K562 (cell line): Measurements from ENCODE around the gene PPOX. TPM values are rescaled to one million over a fixed set of nuclear protein-coding genes. Genes with fewer than 3 reads are reported as not detected.

Experiments
- ELF2 ChIP-seq: fragments of 250-450 bp; sonication (Bioruptor Pico); IDR thresholded peaks from 2 replicates; pipeline ENCODE4 v1.5.0; 2021; ENCODE audit warnings: mild to moderate bottlenecking
- EP400 ChIP-seq: fragments of 450-650 bp; IDR thresholded peaks from 2 replicates; pipeline ENCODE4 v1.6.1; 2017; ENCODE audit warnings: antibody characterized with exemption, mild to moderate bottlenecking, moderate library complexity
- HIVEP1 ChIP-seq: fragments of 250-450 bp; sonication (Bioruptor Pico); IDR thresholded peaks from 2 replicates; pipeline ENCODE4 v1.4.0; 2020; ENCODE audit warnings: mild to moderate bottlenecking
- KDM4B ChIP-seq, 2 experiments: fragments of 450-650 bp in 1 of 2; sonication (generic) in 1 of 2; IDR thresholded peaks; 2 replicates each; pipeline ENCODE4 v1.6.1; 2016 to 2017; ENCODE audit warnings: borderline replicate concordance in 2 of 2, antibody characterized with exemption in 1 of 2, low read depth in 1 of 2, mild to moderate bottlenecking in 1 of 2
- KLF13 ChIP-seq: fragments of 450-650 bp; IDR thresholded peaks from 2 replicates; pipeline ENCODE4 v1.6.1; 2016; ENCODE audit warnings: missing genetic modification characterization, low read depth, mild to moderate bottlenecking, missing compliant biosample characterization, moderate library complexity, borderline replicate concordance
- LCOR ChIP-seq: sonication (generic); formaldehyde crosslinking; IDR thresholded peaks from 2 replicates; pipeline ENCODE4 v1.8.0; 2022; ENCODE audit warnings: mild to moderate bottlenecking, missing genetic modification reagents
- RUNX1 ChIP-seq: sonication (generic); IDR thresholded peaks from 2 replicates; pipeline ENCODE4 v1.6.1; 2016; ENCODE audit warnings: antibody characterized with exemption, low read depth
- ZNF175 ChIP-seq: fragments of 200-800 bp; sonication (Bioruptor generic); IDR thresholded peaks from 2 replicates; pipeline ENCODE4 v1.6.1; 2016; ENCODE audit warnings: low read depth, mild to moderate bottlenecking, missing genetic modification characterization, missing compliant biosample characterization
- ZNF324 ChIP-seq: fragments of 250-450 bp; sonication (Bioruptor Pico); IDR thresholded peaks from 2 replicates; pipeline ENCODE4 v1.4.0; 2020; ENCODE audit warnings: mild to moderate bottlenecking
- ZNF586 ChIP-seq: fragments of 450-650 bp; formaldehyde crosslinking; conservative IDR thresholded peaks from 2 replicates; pipeline ENCODE4 v1.4.0; 2020; ENCODE audit warnings: mild to moderate bottlenecking, moderate library complexity
- ZNF707 ChIP-seq: fragments of 250-450 bp; sonication (Bioruptor Pico); conservative IDR thresholded peaks from 2 replicates; pipeline ENCODE4 v1.8.0; 2022; ENCODE audit warnings: inconsistent platforms, mild to moderate bottlenecking, moderate library complexity
- polyA plus RNA-seq, 8 experiments: library from polyadenylated mRNA; depleted of rRNA in 4 of 8; stranded (reverse) in 5 of 8; unstranded in 3 of 8; fragments of >200 nt; fragmentation: Nextera tagmentation in 2 of 8; fragmentation: Illumina TruSeq in 1 of 8; extraction: Ambion mirVana in 2 of 8; extraction: Trizol in 1 of 8; gene quantifications; 2 replicates each; pipeline versions ENCODE4 v1.2.1 to v1.2.3, GENCODE V29; 2011 to 2014; ENCODE audit warnings: inconsistent platforms in 1 of 8, missing spikeins in 1 of 8
- total RNA-seq, 7 experiments: library from RNA; depleted of rRNA in 6 of 7; stranded (reverse); fragments of >200 nt in 6 of 7; fragmentation: Illumina TruSeq in 2 of 7; extraction: Trizol in 2 of 7; gene quantifications; 2 replicates each; pipeline versions ENCODE4 v1.2.1 to v1.2.3, GENCODE V29; 2011 to 2021; ENCODE audit warnings: low replicate concordance in 1 of 7
- TF ChIP-seq, protein P1 (sequence below), 2 experiments: fragments of 450-650 bp; formaldehyde crosslinking in 1 of 2; IDR thresholded peaks; 2 replicates each; pipeline versions ENCODE4 v1.4.0 to v1.6.1; 2014 to 2020; ENCODE audit warnings: mild to moderate bottlenecking in 2 of 2, borderline replicate concordance in 1 of 2, low read depth in 1 of 2
- TF ChIP-seq, protein P2 (sequence below): fragments of 450-650 bp; IDR thresholded peaks from 2 replicates; pipeline ENCODE4 v1.7.1; 2018; ENCODE audit warnings: mild to moderate bottlenecking, low read depth; ENCODE audit not compliant: partially characterized antibody
- TF ChIP-seq, protein P3 (sequence below): fragments of 250-450 bp; sonication (Bioruptor Pico); IDR thresholded peaks from 2 replicates; pipeline ENCODE4 v1.4.0; 2020; ENCODE audit warnings: mild to moderate bottlenecking

The PPOX gene
- total and polyA plus RNA-seq, 9 of the 15 experiments (the other 6 are each of a cell fraction or from before 2014, with no cell fraction given): 17.0 to 57.1 (median 38.9) TPM

DNA sequence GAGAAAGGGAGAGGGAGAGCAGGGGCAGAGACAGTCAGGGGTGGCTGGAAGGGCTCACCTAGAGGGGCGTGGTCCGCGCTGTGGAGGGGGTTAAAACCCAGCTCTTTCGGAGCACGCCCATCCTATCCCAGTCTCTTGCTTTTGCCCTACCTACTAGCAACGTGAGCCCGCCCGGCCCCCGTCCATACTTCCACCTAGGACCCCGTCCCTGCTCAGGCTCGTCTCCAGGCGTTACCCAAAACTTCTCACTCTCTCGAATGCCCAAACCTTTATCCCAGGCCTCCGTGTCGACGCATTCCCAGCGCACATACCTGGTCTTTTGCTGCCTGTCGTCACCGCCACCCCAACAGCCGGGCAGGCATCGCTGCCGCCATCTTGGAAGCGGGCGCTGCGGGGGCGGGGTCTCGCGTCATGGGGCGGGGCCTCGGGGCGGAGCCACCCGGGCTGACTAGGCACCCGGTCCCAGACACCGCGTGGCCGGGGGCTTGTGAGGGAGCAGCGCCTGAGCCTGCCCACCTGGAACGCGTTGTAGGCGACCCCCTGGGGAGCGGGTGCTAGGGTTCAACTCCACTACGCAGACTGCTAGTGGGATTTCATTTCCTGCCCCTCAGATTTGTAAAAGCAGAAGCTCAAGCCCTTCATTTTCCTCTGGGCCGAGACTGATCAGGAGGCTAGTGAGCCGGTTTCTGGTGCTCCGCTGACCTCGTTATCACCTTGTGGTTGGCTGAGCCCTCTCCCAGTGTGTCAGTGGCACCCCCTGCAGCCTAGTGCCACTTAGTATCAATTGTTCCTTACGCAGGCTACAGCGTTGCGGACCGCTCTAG lies 11.1 kb downstream of the PPOX start, which contains the start of gene B4GALT3 (continued):
- TF ChIP-seq, protein P1, sequence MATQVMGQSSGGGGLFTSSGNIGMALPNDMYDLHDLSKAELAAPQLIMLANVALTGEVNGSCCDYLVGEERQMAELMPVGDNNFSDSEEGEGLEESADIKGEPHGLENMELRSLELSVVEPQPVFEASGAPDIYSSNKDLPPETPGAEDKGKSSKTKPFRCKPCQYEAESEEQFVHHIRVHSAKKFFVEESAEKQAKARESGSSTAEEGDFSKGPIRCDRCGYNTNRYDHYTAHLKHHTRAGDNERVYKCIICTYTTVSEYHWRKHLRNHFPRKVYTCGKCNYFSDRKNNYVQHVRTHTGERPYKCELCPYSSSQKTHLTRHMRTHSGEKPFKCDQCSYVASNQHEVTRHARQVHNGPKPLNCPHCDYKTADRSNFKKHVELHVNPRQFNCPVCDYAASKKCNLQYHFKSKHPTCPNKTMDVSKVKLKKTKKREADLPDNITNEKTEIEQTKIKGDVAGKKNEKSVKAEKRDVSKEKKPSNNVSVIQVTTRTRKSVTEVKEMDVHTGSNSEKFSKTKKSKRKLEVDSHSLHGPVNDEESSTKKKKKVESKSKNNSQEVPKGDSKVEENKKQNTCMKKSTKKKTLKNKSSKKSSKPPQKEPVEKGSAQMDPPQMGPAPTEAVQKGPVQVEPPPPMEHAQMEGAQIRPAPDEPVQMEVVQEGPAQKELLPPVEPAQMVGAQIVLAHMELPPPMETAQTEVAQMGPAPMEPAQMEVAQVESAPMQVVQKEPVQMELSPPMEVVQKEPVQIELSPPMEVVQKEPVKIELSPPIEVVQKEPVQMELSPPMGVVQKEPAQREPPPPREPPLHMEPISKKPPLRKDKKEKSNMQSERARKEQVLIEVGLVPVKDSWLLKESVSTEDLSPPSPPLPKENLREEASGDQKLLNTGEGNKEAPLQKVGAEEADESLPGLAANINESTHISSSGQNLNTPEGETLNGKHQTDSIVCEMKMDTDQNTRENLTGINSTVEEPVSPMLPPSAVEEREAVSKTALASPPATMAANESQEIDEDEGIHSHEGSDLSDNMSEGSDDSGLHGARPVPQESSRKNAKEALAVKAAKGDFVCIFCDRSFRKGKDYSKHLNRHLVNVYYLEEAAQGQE (IDR thresholded peaks at IDR 0.05; ENCODE audit: borderline replicate concordance): peak; percentile 84
- TF ChIP-seq, protein P1 (CRISPR knock-in tag; IDR thresholded peaks at IDR 0.05; ENCODE audit: low read depth): no peak
- TF ChIP-seq ZNF707 (CRISPR knock-in tag) (no peak), ZNF586 (no peak), LCOR (CRISPR knock-in tag) (peak; percentile 69; the same call in 1 of the 2 replicates), ELF2 (CRISPR knock-in tag) (no peak), KDM4B (IDR thresholded peaks at IDR 0.05; ENCODE audit: borderline replicate concordance in 2 of 2, low read depth in 1 of 2) (no peak), ZNF175 (CRISPR knock-in tag) (peak; percentile 47; the same call in 1 of the 2 replicates), HIVEP1 (CRISPR knock-in tag) (0 out of 2 replicates have a peak, but pooled peaks have one; percentile 10), KLF13 (no peak), ZNF324 (no peak), EP400 (peak; percentile 98), RUNX1 (0 out of 2 replicates have a peak, but pooled peaks have one; percentile 24)
- TF ChIP-seq, protein P2, sequence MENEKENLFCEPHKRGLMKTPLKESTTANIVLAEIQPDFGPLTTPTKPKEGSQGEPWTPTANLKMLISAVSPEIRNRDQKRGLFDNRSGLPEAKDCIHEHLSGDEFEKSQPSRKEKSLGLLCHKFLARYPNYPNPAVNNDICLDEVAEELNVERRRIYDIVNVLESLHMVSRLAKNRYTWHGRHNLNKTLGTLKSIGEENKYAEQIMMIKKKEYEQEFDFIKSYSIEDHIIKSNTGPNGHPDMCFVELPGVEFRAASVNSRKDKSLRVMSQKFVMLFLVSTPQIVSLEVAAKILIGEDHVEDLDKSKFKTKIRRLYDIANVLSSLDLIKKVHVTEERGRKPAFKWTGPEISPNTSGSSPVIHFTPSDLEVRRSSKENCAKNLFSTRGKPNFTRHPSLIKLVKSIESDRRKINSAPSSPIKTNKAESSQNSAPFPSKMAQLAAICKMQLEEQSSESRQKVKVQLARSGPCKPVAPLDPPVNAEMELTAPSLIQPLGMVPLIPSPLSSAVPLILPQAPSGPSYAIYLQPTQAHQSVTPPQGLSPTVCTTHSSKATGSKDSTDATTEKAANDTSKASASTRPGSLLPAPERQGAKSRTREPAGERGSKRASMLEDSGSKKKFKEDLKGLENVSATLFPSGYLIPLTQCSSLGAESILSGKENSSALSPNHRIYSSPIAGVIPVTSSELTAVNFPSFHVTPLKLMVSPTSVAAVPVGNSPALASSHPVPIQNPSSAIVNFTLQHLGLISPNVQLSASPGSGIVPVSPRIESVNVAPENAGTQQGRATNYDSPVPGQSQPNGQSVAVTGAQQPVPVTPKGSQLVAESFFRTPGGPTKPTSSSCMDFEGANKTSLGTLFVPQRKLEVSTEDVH: no peak
- TF ChIP-seq, protein P3, sequence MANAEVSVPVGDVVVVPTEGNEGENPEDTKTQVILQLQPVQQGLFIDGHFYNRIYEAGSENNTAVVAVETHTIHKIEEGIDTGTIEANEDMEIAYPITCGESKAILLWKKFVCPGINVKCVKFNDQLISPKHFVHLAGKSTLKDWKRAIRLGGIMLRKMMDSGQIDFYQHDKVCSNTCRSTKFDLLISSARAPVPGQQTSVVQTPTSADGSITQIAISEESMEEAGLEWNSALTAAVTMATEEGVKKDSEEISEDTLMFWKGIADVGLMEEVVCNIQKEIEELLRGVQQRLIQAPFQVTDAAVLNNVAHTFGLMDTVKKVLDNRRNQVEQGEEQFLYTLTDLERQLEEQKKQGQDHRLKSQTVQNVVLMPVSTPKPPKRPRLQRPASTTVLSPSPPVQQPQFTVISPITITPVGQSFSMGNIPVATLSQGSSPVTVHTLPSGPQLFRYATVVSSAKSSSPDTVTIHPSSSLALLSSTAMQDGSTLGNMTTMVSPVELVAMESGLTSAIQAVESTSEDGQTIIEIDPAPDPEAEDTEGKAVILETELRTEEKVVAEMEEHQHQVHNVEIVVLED: no peak
